ENCODE results near the gene FEZ2. TPM values are rescaled to one million over a fixed set of nuclear protein-coding genes. Genes with fewer than 3 reads are reported as not detected.
A peak's percentile ranks its signal among the peaks of the same experiment; 100 is the strongest.

Gene FEZ2
- total and polyA plus RNA-seq, 2 of the 8 experiments (the other 6 are each of a cell fraction or from before 2014, with no cell fraction given), result 7.5 to 16.4 TPM

DNA sequence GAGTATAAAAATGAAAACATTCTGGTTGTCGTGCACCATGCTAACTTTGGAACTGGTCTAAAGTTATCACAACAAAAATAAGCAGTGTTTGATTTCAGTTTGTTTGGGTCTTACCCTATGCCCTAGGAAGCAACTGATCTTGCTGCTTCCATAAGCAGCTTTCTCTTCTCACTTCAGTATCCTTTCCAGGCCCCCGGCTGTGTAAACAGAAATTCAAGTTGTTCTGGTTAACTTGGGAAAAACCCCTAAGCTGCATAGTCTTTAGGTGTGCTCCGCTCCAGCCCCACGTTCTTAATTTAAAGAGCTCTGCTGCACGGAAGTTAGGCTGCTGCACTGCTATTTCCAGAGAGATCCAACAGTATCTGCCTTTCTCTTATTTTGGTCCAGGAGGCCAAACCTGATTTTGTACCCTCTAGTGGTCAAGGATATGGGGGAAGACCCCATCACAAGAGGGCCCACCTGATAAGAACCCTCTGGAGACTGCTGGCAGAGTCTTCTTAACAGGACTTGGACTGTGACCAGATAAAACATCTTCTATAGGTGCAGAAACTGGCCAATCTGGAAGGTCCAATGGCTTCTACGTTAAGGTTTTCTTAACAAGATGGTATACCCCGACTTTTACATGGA is 69.1 kb downstream of the FEZ2 start:
- no peaks in the 10 kb centered on the region for H3K79me1 ChIP-seq (ENCODE audit: low read depth, low read length)
- no peak overlapping the region for H3K18ac ChIP-seq (ENCODE audit: extremely low read depth, low read length)
- H3K56ac ChIP-seq (replicated peaks; ENCODE audit: insufficient read length, low read depth, low read length), result no peak overlapping the region
- no peak overlapping the region for H4K5ac ChIP-seq (ENCODE audit: insufficient read length, low read depth, low read length)
- no peak for DNase-seq (ENCODE audit: low read depth in 1 of 2, low spot score in 2 of 2)
- no peak overlapping the region for H3K4ac ChIP-seq (replicated peaks; ENCODE audit: insufficient read length, low read depth, low read length)
- no peak overlapping the region for H2BK5ac ChIP-seq (ENCODE audit: low read depth, low read length)
- TF ChIP-seq SP1 (IDR thresholded peaks at IDR 0.05; ENCODE audit: low read depth, low read length) (no peak), MAFK (IDR thresholded peaks at IDR 0.05; ENCODE audit: low read depth, low read length) (no peak), RAD21 (IDR thresholded peaks at IDR 0.05 in 1 of 2, conservative IDR thresholded peaks at IDR 0.05 in 1 of 2; ENCODE audit: low read depth in 2 of 2, low read length in 2 of 2) (peak in 1 of 2 experiments; percentile 25; a peak in 2 of 4 replicates)
- TF ChIP-seq, protein P1, sequence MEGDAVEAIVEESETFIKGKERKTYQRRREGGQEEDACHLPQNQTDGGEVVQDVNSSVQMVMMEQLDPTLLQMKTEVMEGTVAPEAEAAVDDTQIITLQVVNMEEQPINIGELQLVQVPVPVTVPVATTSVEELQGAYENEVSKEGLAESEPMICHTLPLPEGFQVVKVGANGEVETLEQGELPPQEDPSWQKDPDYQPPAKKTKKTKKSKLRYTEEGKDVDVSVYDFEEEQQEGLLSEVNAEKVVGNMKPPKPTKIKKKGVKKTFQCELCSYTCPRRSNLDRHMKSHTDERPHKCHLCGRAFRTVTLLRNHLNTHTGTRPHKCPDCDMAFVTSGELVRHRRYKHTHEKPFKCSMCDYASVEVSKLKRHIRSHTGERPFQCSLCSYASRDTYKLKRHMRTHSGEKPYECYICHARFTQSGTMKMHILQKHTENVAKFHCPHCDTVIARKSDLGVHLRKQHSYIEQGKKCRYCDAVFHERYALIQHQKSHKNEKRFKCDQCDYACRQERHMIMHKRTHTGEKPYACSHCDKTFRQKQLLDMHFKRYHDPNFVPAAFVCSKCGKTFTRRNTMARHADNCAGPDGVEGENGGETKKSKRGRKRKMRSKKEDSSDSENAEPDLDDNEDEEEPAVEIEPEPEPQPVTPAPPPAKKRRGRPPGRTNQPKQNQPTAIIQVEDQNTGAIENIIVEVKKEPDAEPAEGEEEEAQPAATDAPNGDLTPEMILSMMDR (IDR thresholded peaks at IDR 0.05; ENCODE audit: control extremely low read depth in 1 of 3, insufficient read depth in 1 of 3, low read depth in 1 of 3, low read length in 3 of 3), result peak in 2 of 3 experiments; percentile 8 to 9; a peak in 1 of 4 replicates
- no peaks in the 10 kb centered on the region for H3K4me1 ChIP-seq (replicated peaks in 1 of 4; ENCODE audit: control insufficient read depth in 3 of 4, insufficient read depth in 4 of 4, low read length in 3 of 4)
- H2AFZ ChIP-seq (ENCODE audit: low read length), result no peak overlapping the region
- H3K27ac ChIP-seq (ENCODE audit: low read depth, low read length), result no peak overlapping the region
- H2BK20ac ChIP-seq (ENCODE audit: low read length), result no peak overlapping the region
- H2BK15ac ChIP-seq (ENCODE audit: low read length), result no peak overlapping the region
- H3K36me3 ChIP-seq (ENCODE audit: control insufficient read depth in 2 of 4, insufficient read depth in 4 of 4, low read length in 3 of 4), result peaks cover 0 to 4% (median 0%) of the 10 kb centered on the region in 4 experiments; a peak in 3 of 8 replicates
- no peaks in the 10 kb centered on the region for H3K9me3 ChIP-seq (ENCODE audit: insufficient read depth in 2 of 2, low read depth in 1 of 2, low read length in 1 of 2)
- H4K8ac ChIP-seq (ENCODE audit: extremely low read depth, insufficient read depth, low read length), result no peak overlapping the region
- H2AK5ac ChIP-seq (ENCODE audit: low read depth, low read length), result no peak overlapping the region
- no peak overlapping the region for H3K4me2 ChIP-seq (ENCODE audit: insufficient read depth in 1 of 2, low read depth in 2 of 2, low read length in 2 of 2)
- H3K23me2 ChIP-seq (ENCODE audit: low read depth, low read length), result no peaks in the 10 kb centered on the region; the same call in 1 of the 2 replicates
- H2BK12ac ChIP-seq (ENCODE audit: low read depth, low read length), result no peak overlapping the region
- H3K27me3 ChIP-seq (replicated peaks in 1 of 4; ENCODE audit: control insufficient read depth in 3 of 4, extremely low read depth in 1 of 4, insufficient read depth in 3 of 4, low read length in 3 of 4), result no peaks in the 10 kb centered on the region
- no peak overlapping the region for H4K91ac ChIP-seq (replicated peaks; ENCODE audit: insufficient read length, low read length)
- H3K79me2 ChIP-seq (ENCODE audit: control insufficient read depth in 1 of 2, insufficient read depth in 2 of 2, low read length in 2 of 2), result no peaks in the 10 kb centered on the region
- 93% methylated on average over 7 of the region's 7 CpGs; no CpG with 5 or more reads in 1 of the 2 experiments for WGBS, 2 experiments (ENCODE audit: extremely low coverage in 1 of 2, insufficient coverage in 1 of 2, insufficient read length in 1 of 2, insufficient replicate concordance in 2 of 2, low coverage in 1 of 2, low lambda C conversion rate in 2 of 2, missing lambda C conversion rate in 1 of 2)
- FAIRE-seq, result no peak
- H3K23ac ChIP-seq (ENCODE audit: insufficient read length), result no peak overlapping the region
- H3K9ac ChIP-seq (replicated peaks in 1 of 4; ENCODE audit: extremely low read depth in 1 of 4, low read depth in 3 of 4, low read length in 3 of 4), result no peak overlapping the region
- ChIA-PET POLR2A (ENCODE audit: partially characterized antibody) (interaction anchor here (2.3 kb wide), 1 partner anchor 13 kb away, joined by 6 read pairs; no protein-coding TSS in a partner anchor), CTCF (ENCODE audit: partially characterized antibody) (interaction anchor here (0.6 to 2.3 kb wide), 6 partner anchors 8 to 1146 kb away, joined by 3 to 8 read pairs (median 4); no protein-coding TSS in a partner anchor)
- H2BK120ac ChIP-seq (replicated peaks; ENCODE audit: low read depth, low read length), result no peak overlapping the region
- no peak overlapping the region for H3K14ac ChIP-seq (ENCODE audit: insufficient read length)
- H3K4me3 ChIP-seq (ENCODE audit: extremely low read depth in 1 of 4, insufficient read depth in 2 of 4, low read depth in 3 of 4, low read length in 4 of 4), result no peak overlapping the region
- no peaks in the 10 kb centered on the region for H4K20me1 ChIP-seq (replicated peaks in 1 of 2; ENCODE audit: control insufficient read depth in 1 of 2, insufficient read depth in 2 of 2, low read length in 2 of 2)
